ENCODE data around the gene MICU1. TPM values are rescaled to one million over a fixed set of nuclear protein-coding genes. Genes with fewer than 3 reads are reported as not detected.

Gene MICU1
- total and polyA plus RNA-seq, 2 of the 13 experiments (the other 11 are each of a cell fraction or from before 2014, with no cell fraction given) = 32.5 to 56.1 TPM

- TF ChIP-seq, protein P1, sequence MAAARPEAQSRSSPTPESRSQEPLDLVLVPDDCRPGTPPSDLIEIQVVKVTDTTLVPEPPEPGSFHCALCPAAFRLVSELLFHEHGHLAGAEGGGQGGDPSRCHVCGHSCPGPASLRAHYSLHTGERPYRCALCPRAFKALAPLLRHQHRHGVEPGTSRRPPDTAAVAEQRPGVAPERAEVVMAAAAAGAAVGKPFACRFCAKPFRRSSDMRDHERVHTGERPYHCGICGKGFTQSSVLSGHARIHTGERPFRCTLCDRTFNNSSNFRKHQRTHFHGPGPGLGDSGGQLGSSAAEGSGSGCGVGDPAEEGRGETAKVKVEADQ (CRISPR knock-in tag; IDR thresholded peaks at IDR 0.05; ENCODE audit: borderline replicate concordance) = no peak
- TF ChIP-seq ZFY (CRISPR knock-in tag; IDR thresholded peaks at IDR 0.05) (no peak), TCF7 (IDR thresholded peaks at IDR 0.05; ENCODE audit: low read depth) (0 out of 2 replicates have a peak, but pooled peaks have one; percentile 1), TAF15 (IDR thresholded peaks at IDR 0.05; ENCODE audit: low read depth, low read length, poor library complexity, severe bottlenecking) (no peak), USF2 (IDR thresholded peaks at IDR 0.05; ENCODE audit: low read depth, low read length) (no peak), USF2 (CRISPR knock-in tag; IDR thresholded peaks at IDR 0.05; ENCODE audit: borderline replicate concordance) (no peak), SAP130 (CRISPR knock-in tag; IDR thresholded peaks at IDR 0.05; ENCODE audit: low read depth) (0 out of 2 replicates have a peak, but pooled peaks have one; percentile 40), PAXIP1 (CRISPR knock-in tag; conservative IDR thresholded peaks at IDR 0.05) (peak; percentile 61), HOMEZ (CRISPR knock-in tag; IDR thresholded peaks at IDR 0.05; ENCODE audit: low read depth) (no peak), ZNF101 (CRISPR knock-in tag; IDR thresholded peaks at IDR 0.05; ENCODE audit: borderline replicate concordance, low read depth) (no peak), ZBTB3 (CRISPR knock-in tag; IDR thresholded peaks at IDR 0.05; ENCODE audit: borderline replicate concordance, low read depth) (no peak), YY1 (IDR thresholded peaks at IDR 0.05; ENCODE audit: insufficient read depth, insufficient replicate concordance, low read depth, low read length) (no peak), HNF4A (CRISPR knock-in tag; IDR thresholded peaks at IDR 0.05) (peak; percentile 65), ARID3A (IDR thresholded peaks at IDR 0.05; ENCODE audit: low read depth, low read length) (peak; percentile 55; the same call in 1 of the 2 replicates), SOX13 (IDR thresholded peaks at IDR 0.05) (no peak), SOX13 (CRISPR knock-in tag; conservative IDR thresholded peaks at IDR 0.05 in 1 of 2, IDR thresholded peaks at IDR 0.05 in 1 of 2) (0 out of 4 replicates have a peak, but pooled peaks of 1 of the 2 experiments have one; percentile 7), SMC3 (IDR thresholded peaks at IDR 0.05; ENCODE audit: low read length) (no peak), NCOA5 (CRISPR knock-in tag; IDR thresholded peaks at IDR 0.05) (no peak)
These were observed 100.2 kb downstream of the MICU1 start (continued) for GRCh38 chr10:72525689-72526088.

Data from HepG2 (cell line).